ENCODE data around the gene SELENOK.

GRCh38 chr3:53890726-53891475 is 758 bp downstream of the SELENOK start:
- TF ChIP-seq CTCF (IDR thresholded peaks at IDR 0.05) (no peak), POLR2A (IDR thresholded peaks at IDR 0.05) (no peak), EP300 (IDR thresholded peaks at IDR 0.05) (no peak)
